Endothelial cell of umbilical vein (primary cell): Measurements from ENCODE around the gene PFKFB4. TPM values are rescaled to one million over a fixed set of nuclear protein-coding genes. Genes with fewer than 3 reads are reported as not detected.

Experiments
- BruUV-seq: library from RNA; stranded (reverse); fragments of 400-500 nt; replicated peaks from 2 replicates; lab custom pipeline; 2021; lab: Mats Ljungman, UMichigan
- CTCF ChIA-PET: fragments of 300-600, 350-600 bp; sonication (Branson Sonifier 250); formaldehyde crosslinking; loops from one replicate; lab custom pipeline; 2021; ENCODE audit warnings: antibody characterized with exemption, inconsistent platforms; lab: Charles Lee
- POLR2A ChIA-PET: fragments of 300-600, 350-600 bp; sonication (Branson Sonifier 250); formaldehyde crosslinking; loops from one replicate; lab custom pipeline; 2021; ENCODE audit warnings: antibody characterized with exemption, inconsistent platforms; lab: Charles Lee
- DNase-seq: peaks from one replicate; pipeline ENCODE4 v3.0.0-alpha.2; 2011; ENCODE audit warnings: low read depth, low spot score
- FAIRE-seq: peaks from 2 replicates; lab custom pipeline; 2011; peaks lifted over from hg19 to GRCh38; lab: Jason Lieb, UNC
- H2AFZ ChIP-seq: 2 replicates; pipeline ENCODE4 v1.6.0; 2012; ENCODE audit warnings: low read depth, low read length, control low read depth, inconsistent platforms
- H3K27ac ChIP-seq: 2 replicates; pipeline ENCODE4 v1.5.1; 2011; ENCODE audit warnings: low read depth, mild to moderate bottlenecking, control low read depth, low read length, moderate library complexity; ENCODE audit not compliant: insufficient read depth
- H3K27me3 ChIP-seq, 2 experiments: 2 replicates each; pipeline versions ENCODE4 v1.6.0 to v1.6.1; 2011; ENCODE audit warnings: low read length in 2 of 2, mixed read lengths in 1 of 2; ENCODE audit not compliant: control insufficient read depth in 2 of 2, insufficient read depth in 2 of 2
- H3K36me3 ChIP-seq, 2 experiments: 2 replicates in 1 of 2; 3 replicates in 1 of 2; pipeline ENCODE4 v1.5.1; 2011; ENCODE audit warnings: low read length in 2 of 2, mild to moderate bottlenecking in 1 of 2, moderate library complexity in 1 of 2; ENCODE audit not compliant: control insufficient read depth in 2 of 2, insufficient read depth in 2 of 2; ENCODE audit errors: extremely low read depth in 1 of 2
- H3K4me1 ChIP-seq: 3 replicates; pipeline ENCODE4 v1.5.1; 2011; ENCODE audit warnings: mild to moderate bottlenecking, low read length; ENCODE audit not compliant: control insufficient read depth, insufficient read depth; ENCODE audit errors: extremely low read depth
- H3K4me2 ChIP-seq: 2 replicates; pipeline ENCODE4 v1.6.1; 2011; ENCODE audit warnings: low read length, control low read depth, mixed read lengths; ENCODE audit not compliant: insufficient read depth
- H3K4me3 ChIP-seq, 3 experiments: fragments of 200-600 bp in 1 of 3; sonication (generic), shearing (Covaris generic) in 1 of 3; replicated peaks in 1 of 3; 2 replicates each; pipeline ENCODE4 v1.5.1; 2011 to 2016; ENCODE audit warnings: control low read depth in 3 of 3, low read length in 3 of 3, mild to moderate bottlenecking in 2 of 3, inconsistent platforms in 1 of 3, low read depth in 1 of 3, moderate library complexity in 1 of 3; ENCODE audit not compliant: insufficient read depth in 1 of 3
- H3K79me2 ChIP-seq: 2 replicates; pipeline ENCODE4 v1.6.0; 2012; ENCODE audit warnings: low read length, inconsistent platforms; ENCODE audit not compliant: control insufficient read depth, insufficient read depth
- H3K9ac ChIP-seq: replicated peaks from 2 replicates; pipeline ENCODE3; 2011; ENCODE audit warnings: low read length, control low read depth; ENCODE audit not compliant: insufficient read depth; ENCODE audit errors: extremely low read depth
- H3K9me1 ChIP-seq: replicated peaks from 3 replicates; pipeline ENCODE4 v1.6.0; 2011; ENCODE audit warnings: mild to moderate bottlenecking, low read length; ENCODE audit not compliant: control insufficient read depth, insufficient read depth; ENCODE audit errors: extremely low read depth
- H3K9me3 ChIP-seq: replicated peaks from 2 replicates; pipeline ENCODE4 v1.5.1; 2012; ENCODE audit warnings: low read length, inconsistent platforms; ENCODE audit not compliant: control insufficient read depth, insufficient read depth
- H4K20me1 ChIP-seq: replicated peaks from 2 replicates; pipeline ENCODE3; 2011; ENCODE audit warnings: mild to moderate bottlenecking, low read length; ENCODE audit not compliant: control insufficient read depth, insufficient read depth; ENCODE audit errors: extremely low read depth
- EZH2 ChIP-seq: IDR thresholded peaks from 2 replicates; pipeline ENCODE4 v1.6.1; 2012; ENCODE audit warnings: borderline replicate concordance, low read depth, mild to moderate bottlenecking, moderate library complexity, low read length, inconsistent platforms; ENCODE audit not compliant: severe bottlenecking
- FOS ChIP-seq: IDR thresholded peaks from 2 replicates; pipeline ENCODE4 v1.6.1; 2011; ENCODE audit warnings: mild to moderate bottlenecking, low read length, moderate library complexity, borderline replicate concordance; ENCODE audit not compliant: insufficient read depth
- GATA2 ChIP-seq: IDR thresholded peaks from 2 replicates; pipeline ENCODE4 v1.7.0; 2011; ENCODE audit warnings: low read depth, mild to moderate bottlenecking, moderate library complexity, mixed read lengths, low read length; ENCODE audit not compliant: insufficient read length, insufficient read depth
- JUN ChIP-seq: IDR thresholded peaks from 2 replicates; pipeline ENCODE4 v1.6.1; 2011; ENCODE audit warnings: borderline replicate concordance, low read depth; ENCODE audit not compliant: insufficient read length, insufficient read depth
- MYC ChIP-seq: IDR thresholded peaks from one replicate; pipeline ENCODE4 v1.6.1; 2011; ENCODE audit warnings: mild to moderate bottlenecking, low read depth, low read length
- POLR2A ChIP-seq: IDR thresholded peaks from 2 replicates; pipeline ENCODE4 v1.6.1; 2012; ENCODE audit warnings: low read depth, mild to moderate bottlenecking, control low read depth, low read length
- POLR2AphosphoS5 ChIP-seq: IDR thresholded peaks from 2 replicates; pipeline ENCODE4 v1.6.1; 2012; ENCODE audit warnings: low read depth, mild to moderate bottlenecking, control low read depth, low read length, moderate library complexity; ENCODE audit not compliant: insufficient read depth
- dilution Hi-C: fragments of 300-500 bp; cut with MboI; formaldehyde crosslinking; loops from one replicate; pipeline ENCODE4 v1.15.0; 2019; ENCODE audit warnings: low sequenced_read_pairs; ENCODE audit not compliant: extremely low pct_ligation_motif_present
- intact Hi-C: fragments of 100-400 bp; cut with micrococcal nuclease; formaldehyde crosslinking; loops from one replicate; pipeline ENCODE4 v1.10.0; 2022
- polyA plus RNA-seq, 4 experiments: library from polyadenylated mRNA; depleted of rRNA in 3 of 4; stranded (reverse) in 3 of 4; unstranded in 1 of 4; fragments of >200 nt; gene quantifications; 2 replicates each; pipeline versions ENCODE4 v1.2.1 to v1.2.3, GENCODE V29; 2011 to 2012; ENCODE audit warnings: missing spikeins in 1 of 4
- total RNA-seq: library from RNA; stranded (reverse); gene quantifications from 2 replicates; pipeline ENCODE4 v1.2.3, GENCODE V29; 2021
- TF ChIP-seq, protein P1 (sequence below): IDR thresholded peaks from 2 replicates; pipeline ENCODE4 v1.6.1; 2011; ENCODE audit not compliant: insufficient read depth, insufficient read length
- TF ChIP-seq, protein P2 (sequence below), 2 donors: IDR thresholded peaks; 1 replicate in 1 of 2; 2 replicates in 1 of 2; pipeline ENCODE4 v1.5.1; 2011; ENCODE audit warnings: low read length in 2 of 2, mild to moderate bottlenecking in 2 of 2, moderate library complexity in 2 of 2, control low read depth in 1 of 2, inconsistent platforms in 1 of 2, low read depth in 1 of 2; ENCODE audit not compliant: insufficient read depth in 1 of 2; ENCODE audit errors: extremely low read depth in 1 of 2

PFKFB4 gene
- total and polyA plus RNA-seq, 2 donors (not counting 3 experiments of a cell fraction or from before 2014, with no cell fraction given) = 4.0 to 4.2 TPM

DNA sequence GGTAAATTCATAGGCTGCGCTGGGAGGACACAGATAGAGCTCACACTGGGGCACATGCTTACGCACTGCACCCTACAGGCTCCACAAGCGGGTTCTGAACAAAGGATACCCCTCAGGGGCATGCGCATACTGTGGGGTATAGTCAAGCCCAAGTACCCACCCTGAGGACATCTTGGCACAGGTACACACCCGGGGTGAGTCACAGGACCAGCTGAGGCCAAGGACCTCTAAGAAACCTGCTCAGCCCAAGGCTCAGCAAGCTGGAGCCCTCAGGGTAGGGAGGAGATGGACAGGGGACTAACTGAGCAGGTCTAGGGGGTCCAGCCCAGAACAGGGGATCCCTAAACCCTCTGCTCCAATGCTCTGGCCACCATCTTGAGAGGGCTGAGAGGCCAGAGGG, 55.9 kb downstream of the PFKFB4 start:
- H3K27ac ChIP-seq = no peak overlapping the region
- dilution Hi-C loops (no loop called here), intact Hi-C loops (no loop called here)
- H2AFZ ChIP-seq = no peak overlapping the region
- no peaks in the 10 kb centered on the region for H3K79me2 ChIP-seq
- FAIRE-seq (no peak), DNase-seq (no peak)
- no peaks in the 10 kb centered on the region for H3K27me3 ChIP-seq
- H3K4me1 ChIP-seq = peaks cover 21% of the 10 kb centered on the region
- ChIA-PET CTCF (interaction anchor here (1.0 to 1.9 kb wide), 3 partner anchors 17 to 64 kb away, joined by 3 to 4 read pairs (median 3); a partner anchor contains a TSS), POLR2A (no interaction called here)
- no peaks in the 10 kb centered on the region for H3K9me3 ChIP-seq
- BruUV-seq = no TSS peak
- no peak overlapping the region for H3K9ac ChIP-seq
- no peak overlapping the region for H3K4me2 ChIP-seq
- no peak overlapping the region for H3K4me3 ChIP-seq
- TF ChIP-seq, protein P1, sequence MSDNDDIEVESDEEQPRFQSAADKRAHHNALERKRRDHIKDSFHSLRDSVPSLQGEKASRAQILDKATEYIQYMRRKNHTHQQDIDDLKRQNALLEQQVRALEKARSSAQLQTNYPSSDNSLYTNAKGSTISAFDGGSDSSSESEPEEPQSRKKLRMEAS = no peak
- TF ChIP-seq POLR2AphosphoS5 = no peak
- H4K20me1 ChIP-seq = no peaks in the 10 kb centered on the region
- no peaks in the 10 kb centered on the region for H3K9me1 ChIP-seq
- peaks cover 0 to 2% of the 10 kb centered on the region in 2 experiments for H3K36me3 ChIP-seq

DNA sequence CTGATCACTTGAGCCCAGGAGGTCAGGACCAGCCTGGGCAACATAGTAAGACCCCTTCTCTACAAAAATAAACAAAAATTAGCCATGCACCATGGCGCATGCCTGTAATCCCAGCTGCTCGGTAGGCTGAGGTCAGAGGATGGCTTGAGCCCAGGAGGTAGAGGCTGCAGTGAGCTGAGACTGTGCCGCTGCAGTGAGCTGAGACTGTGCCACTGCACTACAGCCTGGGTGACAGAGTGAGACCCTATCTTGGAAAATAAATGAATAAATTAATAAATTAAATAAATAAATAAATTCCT, 63.5 kb downstream of the PFKFB4 start:
- TF ChIP-seq POLR2A = no peak
- TF ChIP-seq, protein P2, sequence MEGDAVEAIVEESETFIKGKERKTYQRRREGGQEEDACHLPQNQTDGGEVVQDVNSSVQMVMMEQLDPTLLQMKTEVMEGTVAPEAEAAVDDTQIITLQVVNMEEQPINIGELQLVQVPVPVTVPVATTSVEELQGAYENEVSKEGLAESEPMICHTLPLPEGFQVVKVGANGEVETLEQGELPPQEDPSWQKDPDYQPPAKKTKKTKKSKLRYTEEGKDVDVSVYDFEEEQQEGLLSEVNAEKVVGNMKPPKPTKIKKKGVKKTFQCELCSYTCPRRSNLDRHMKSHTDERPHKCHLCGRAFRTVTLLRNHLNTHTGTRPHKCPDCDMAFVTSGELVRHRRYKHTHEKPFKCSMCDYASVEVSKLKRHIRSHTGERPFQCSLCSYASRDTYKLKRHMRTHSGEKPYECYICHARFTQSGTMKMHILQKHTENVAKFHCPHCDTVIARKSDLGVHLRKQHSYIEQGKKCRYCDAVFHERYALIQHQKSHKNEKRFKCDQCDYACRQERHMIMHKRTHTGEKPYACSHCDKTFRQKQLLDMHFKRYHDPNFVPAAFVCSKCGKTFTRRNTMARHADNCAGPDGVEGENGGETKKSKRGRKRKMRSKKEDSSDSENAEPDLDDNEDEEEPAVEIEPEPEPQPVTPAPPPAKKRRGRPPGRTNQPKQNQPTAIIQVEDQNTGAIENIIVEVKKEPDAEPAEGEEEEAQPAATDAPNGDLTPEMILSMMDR (IDR thresholded peaks at IDR 0.05; ENCODE audit: extremely low read depth in 1 of 2, insufficient read depth in 1 of 2, low read depth in 1 of 2, low read length in 2 of 2) = no peak
- TF ChIP-seq MYC = no peak
- TF ChIP-seq, protein P1 = no peak
- TF ChIP-seq JUN = no peak
- TF ChIP-seq GATA2 = no peak
- no peak for TF ChIP-seq FOS
- no peak for TF ChIP-seq EZH2
- TF ChIP-seq POLR2AphosphoS5 = no peak
- Histone ChIP-seq H4K20me1 (no peaks in the 10 kb centered on the region), H3K4me2 (no peak overlapping the region), H3K9me3 (no peaks in the 10 kb centered on the region), H3K4me1 (no peaks in the 10 kb centered on the region), H3K9me1 (no peaks in the 10 kb centered on the region), H3K9ac (no peak overlapping the region), H2AFZ (no peak overlapping the region), H3K79me2 (no peaks in the 10 kb centered on the region), H3K27ac (no peak overlapping the region), H3K4me3 (no peak overlapping the region), H3K27me3 (no peaks in the 10 kb centered on the region), H3K36me3 (peaks cover 0 to 4% of the 10 kb centered on the region in 2 experiments)
- ChIA-PET CTCF (no interaction called here), POLR2A (no interaction called here)
- no peak for DNase-seq
- intact Hi-C loops (no loop called here), dilution Hi-C loops (no loop called here)
- no TSS peak for BruUV-seq
- FAIRE-seq = no peak
